GM18498 (cell line): Measurements from ENCODE around the gene C19orf81.
"Not testable (repeated sequence)": the region's sequence is repeated elsewhere in the genome, so short reads cannot be mapped to it uniquely, and the experiment has no call there.

Experiments
- ATAC-seq: cut with Tn5 transposase; IDR thresholded peaks from one replicate; pipeline ENCODE4 v1.9.1; 2021; ENCODE audit warnings: mild to moderate bottlenecking, moderate library complexity; ENCODE audit not compliant: unreplicated experiment

Gene C19orf81

DNA sequence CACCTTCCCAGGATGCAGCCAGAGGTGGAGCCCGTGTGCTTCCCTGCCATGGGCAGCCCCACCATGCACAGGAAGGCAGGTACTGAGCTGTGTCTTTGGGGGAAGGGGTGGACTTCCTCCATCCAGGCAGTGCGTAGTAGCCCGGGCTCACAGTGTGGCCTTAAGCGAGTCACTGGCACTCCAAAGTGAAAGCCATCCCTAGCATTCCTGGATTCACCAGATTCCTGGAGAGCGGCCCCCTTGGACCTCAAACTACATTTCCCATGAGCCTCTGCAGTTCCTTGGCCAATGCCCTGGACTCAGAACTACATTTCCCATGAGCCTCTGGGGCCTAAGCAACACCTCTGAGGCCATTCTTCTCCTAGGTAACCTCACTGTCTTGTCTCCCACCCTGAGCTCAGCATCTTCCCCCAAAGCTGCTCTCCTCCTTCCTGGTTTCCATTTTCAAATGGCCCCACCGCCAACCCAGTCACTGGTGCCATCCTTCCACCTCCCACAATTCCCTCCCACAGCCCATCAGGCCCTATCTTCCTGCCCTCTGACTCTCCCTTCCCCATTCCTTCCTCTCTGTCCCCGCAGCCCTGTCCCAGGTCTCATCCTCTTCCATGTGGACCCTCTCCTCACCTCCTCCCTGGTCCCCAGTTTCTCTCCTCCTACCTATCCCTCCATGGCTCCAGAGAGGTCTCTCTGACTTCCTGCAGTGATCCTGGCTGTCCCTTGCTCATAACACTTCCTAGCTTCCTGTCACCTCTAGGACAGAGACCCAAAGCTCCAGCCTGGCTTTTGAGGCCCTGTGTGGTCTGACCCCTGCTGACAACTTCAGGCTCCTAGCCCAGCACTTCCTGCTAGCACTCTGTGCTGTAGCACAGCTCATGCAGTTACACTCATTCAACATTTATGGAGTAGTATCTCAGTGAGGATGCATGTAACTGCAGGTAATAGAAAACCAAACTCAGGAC lies at the start of gene C19orf81:
Gene C19orf81, plus strand, starts transcription at position 13 of the 959 bp plus-strand sequence. Its CDS starts 0 bp downstream, at position 13.
- no peak for ATAC-seq

DNA sequence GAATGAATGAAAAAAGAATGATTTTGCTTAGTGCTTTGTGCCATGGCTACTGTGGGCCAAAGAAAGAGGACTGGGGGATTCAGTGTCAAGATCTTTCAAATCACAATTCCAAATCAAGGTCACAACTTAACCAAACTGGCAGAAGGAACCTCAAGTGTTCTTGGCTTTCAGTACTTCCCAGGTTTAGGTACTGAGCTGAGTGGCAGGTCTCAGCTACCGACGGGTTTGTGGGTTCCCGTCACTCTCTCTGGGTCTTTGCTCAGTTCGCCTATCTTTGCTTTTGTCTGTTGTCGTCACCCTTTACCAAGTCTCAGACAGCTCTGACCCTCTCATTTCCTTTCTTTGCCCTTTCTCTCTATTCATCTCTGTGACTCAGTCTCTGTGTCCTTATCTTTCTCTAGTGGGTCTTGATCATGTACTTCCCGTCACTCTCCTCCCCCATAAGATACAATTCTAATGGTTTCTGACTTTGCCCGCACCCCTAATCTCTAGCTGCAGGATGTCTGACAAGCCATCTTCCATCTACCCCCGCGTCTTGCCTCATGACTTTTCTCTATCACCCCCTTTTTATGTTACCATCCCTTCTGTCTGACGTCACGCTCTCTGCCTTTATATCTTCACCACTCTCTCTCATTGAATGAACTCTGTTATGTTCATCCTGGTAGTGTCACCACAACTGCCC lies 47.7 kb upstream of the C19orf81 start:
- ATAC-seq, result no peak

GRCh38 chr19:50602089-50602422 lies 47.2 kb upstream of the C19orf81 start:
- no peak for ATAC-seq

DNA sequence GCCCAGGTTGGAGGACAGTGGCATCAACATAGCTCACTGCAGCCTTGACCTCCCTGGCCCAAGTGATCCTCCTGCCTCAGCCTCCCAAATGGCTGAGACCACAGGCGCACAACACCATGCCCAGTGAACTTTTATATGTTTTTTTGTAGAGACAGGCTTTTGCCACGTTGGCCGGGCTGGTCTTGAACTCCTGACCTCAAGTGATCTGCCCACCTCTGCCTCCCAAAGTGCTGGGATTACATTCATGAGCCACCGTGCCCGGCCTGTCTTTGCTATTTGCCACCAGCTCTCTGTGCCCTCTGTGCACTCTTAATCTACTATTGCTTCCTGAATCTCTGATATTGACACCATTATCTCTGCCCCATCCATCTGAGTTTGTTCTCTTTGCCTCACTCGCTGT lies 46.7 kb upstream of the C19orf81 start:
- ATAC-seq, result no peak

- no peak for ATAC-seq
These were observed 46.3 kb upstream of the C19orf81 start for GRCh38 chr19:50602935-50603334.

DNA sequence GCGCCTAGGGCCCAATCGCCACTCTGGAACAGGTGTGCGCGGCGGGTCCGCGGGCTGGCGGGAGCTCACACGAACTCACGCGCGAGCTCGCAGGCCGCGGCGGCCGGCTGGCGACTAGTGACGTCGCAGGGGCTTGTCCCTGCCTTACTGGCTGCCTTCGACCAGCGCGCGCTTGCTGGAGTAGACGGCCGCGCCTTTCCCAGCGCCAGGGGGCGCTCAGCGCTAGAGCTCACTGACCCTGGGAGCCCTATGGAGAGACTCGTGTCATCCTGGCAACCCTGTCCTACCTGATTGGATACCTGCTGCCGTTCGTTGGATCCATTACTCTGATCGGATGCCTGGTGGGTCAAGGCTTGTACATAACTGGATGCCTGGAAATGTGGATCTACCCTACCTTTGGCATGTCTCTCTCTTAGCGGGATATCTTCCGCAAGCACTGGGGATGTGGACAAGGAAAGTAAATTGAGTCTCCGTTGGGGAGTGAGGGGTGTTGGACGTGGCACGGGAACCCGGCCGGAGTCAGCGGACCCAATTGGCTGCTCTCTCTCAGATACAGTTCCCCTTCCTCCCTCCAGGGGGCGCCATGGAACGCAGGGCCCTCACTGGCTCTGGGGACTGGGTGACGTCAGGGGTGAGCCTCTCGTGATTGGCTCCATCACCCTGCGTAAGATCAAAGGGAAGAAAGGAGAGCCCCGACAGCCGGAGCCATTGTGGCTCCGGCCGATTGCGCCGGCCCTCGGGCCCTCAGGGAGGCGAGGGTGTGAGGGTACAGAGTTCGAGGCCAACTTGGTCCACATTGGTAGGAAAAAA lies 44.8 kb upstream of the C19orf81 start:
- not testable (repeated sequence) for ATAC-seq

DNA sequence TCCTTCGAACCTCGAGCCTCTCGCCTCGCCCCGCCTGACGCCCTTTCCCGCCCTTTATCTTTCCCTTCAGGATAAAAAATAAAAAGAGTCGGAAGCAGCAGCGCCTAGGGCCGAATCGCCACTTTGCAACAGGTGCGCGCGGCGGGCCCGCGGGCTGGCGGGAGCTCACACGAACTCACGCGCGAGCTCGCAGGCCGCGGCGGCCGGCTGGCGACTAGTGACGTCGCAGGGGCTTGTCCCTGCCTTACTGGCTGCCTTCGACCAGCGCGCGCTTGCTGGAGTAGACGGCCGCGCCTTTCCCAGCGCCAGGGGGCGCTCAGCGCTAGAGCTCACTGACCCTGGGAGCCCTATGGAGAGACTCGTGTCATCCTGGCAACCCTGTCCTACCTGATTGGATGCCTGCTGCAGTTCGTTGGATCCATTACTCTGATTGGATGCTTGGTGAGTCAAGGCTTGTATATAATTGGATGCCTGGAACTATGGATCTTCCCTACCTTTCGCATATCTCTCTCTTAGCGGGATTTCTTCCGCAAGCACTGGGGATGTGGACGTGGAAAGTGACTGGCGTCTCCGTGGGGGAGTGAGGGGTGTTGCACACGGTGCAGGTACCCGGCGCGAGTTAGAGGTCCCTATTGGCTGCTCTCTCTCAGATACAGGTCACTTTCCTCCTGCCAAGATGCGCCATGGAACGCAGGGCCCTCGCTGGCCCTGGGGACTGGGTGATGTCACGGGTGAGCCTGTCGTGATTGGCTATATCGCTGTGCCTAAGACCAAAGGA lies 43.0 kb upstream of the C19orf81 start:
- ATAC-seq, result not testable (repeated sequence)

- ATAC-seq, result no peak
These were observed 41.9 kb upstream of the C19orf81 start for GRCh38 chr19:50607388-50607787.

GRCh38 chr19:50607874-50608785 lies 41.1 kb upstream of the C19orf81 start:
- ATAC-seq, result no peak

DNA sequence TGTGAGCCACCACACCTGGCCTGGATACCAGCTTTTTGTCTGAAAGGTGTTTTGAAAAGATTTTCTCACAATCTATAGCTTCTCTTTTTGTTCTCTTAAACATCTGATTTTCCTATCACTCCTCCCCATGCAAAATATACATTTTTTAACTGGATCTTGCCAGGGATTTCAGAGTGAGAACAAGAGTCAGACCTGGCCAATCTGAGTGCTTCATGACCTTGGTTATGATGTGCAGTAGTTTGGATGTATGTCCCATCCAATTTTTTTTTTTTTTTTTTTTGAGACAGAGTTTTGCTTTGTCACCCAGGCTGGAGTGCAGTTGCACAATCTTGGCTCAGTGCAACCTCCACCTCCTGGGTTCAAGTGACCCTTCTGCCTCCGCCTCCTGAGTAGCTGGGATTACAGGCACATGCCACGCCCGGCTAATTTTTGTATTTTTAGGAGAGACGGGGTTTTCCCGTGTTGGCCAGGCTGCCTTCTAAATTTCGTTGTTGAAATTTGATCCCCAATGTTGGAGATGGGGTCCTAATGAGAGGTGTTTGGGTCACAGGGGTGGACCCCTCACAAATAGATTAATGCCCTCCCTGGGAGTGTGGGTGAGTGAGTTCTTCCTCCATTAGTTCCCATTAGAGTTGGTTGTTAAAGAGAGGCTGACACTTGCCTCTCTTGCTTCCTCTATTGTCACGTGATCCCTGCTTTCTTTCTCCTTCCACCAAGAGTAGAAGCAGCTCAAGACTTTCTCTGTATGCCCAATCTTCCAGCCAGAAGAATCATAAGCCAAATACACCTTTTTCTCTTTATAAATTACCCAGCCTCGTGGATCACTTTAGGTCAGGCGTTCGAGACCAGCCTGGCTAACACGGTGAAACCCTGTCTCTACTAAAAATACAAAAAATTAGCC lies 36.5 kb upstream of the C19orf81 start:
- not testable (repeated sequence) for ATAC-seq

DNA sequence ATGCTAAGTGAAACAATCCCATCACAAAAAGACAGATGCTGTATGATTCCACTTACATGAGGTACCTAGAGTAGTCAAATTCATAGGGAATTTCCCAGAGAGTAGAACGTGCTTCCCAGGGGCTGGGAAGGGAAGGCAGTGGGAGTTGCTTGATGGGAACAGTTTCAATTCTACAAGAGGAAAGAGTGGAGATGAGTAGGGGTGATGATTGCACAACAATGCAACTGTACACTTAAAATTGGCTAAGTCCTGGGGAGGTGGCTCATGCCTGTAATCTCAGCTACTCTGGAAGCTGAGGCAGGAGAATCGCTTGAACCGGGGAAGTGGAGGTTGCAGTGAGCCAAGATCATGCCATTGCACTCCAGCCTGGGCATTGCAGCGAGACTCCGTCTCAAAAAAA lies 30.9 kb upstream of the C19orf81 start:
- not testable (repeated sequence) for ATAC-seq

DNA sequence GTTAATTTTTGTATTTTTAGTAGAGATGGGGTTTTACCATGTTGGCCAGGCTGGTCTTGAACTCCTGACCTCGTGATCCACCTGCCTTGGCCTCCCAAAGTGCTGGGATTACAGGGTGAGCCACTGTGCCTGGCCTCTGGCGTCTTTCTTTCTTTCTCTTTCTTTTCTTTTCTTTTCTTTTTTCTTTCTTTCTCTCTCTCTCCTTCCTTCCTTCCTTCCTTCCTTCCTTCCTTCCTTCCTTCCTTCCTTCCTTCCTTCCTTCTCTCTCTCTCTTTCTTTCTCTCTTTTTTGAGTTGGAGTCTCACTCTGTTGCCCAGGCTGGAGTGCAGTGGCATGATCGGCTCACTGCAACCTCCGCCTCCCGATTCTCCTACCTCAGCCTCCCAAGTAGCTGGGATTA lies 30.1 kb upstream of the C19orf81 start:
- ATAC-seq, result not testable (repeated sequence)

DNA sequence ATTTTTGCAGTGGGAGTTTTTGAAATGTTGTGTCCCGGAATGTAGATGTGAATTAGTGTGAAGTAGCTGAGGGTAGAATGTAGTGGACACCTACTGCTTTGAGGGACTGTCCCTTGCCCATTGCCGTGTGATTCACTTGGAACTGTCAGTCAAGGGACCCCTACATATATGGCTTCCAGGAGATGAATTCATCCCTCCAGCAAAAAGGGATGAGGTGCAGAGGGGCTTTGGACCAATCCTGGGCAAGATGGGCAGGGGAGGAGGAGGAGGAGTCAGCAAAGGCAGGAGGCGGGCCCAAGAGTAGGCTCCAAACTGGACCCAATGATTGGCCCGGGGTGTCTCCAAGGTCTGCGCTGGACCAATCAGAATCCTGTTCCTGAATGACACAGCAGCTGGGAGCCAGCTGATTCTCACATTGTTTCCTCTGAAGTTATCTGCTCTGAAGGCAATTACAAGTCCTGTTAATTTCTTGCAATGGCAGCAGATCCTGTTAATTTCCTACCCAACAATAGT lies 28.8 kb upstream of the C19orf81 start:
- not testable (repeated sequence) for ATAC-seq

- ATAC-seq, result no peak
These were observed 24.2 kb upstream of the C19orf81 start for GRCh38 chr19:50624949-50625600.

- ATAC-seq, result no peak
These were observed 23.2 kb upstream of the C19orf81 start for GRCh38 chr19:50626011-50626410.

GRCh38 chr19:50626795-50627194 lies 22.4 kb upstream of the C19orf81 start:
- ATAC-seq, result no peak

DNA sequence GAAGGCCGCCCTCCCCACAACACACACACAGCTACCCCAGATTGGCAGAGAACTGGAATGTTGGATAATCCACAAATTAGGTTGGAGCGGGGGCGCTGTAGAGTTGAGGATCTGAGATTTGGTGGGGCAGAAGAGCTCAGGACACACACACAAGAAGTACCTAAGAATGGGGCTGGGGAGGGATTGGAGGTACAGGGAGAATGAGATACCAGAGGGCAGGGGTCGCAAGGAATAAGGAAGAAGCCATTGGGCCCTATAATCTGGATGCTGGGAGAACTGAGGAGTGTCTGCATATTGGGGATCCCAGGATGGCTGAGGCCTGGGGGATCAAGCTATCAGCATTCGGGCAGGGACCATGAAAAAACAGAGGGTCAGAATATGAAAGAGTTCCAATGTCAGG lies 21.1 kb upstream of the C19orf81 start:
- ATAC-seq, result no peak

- no peak for ATAC-seq
These were observed 20.7 kb upstream of the C19orf81 start for GRCh38 chr19:50628551-50628950.
